Measurements from ENCODE around the gene VILL.

GRCh38 chr3:38002291-38002876 is 11.8 kb downstream of the VILL start:
- TF ChIP-seq POLR2A (IDR thresholded peaks at IDR 0.05; ENCODE audit: low read depth, low read length) (no peak), POLR2AphosphoS5 (IDR thresholded peaks at IDR 0.05; ENCODE audit: low read depth, low read length) (no peak), TAF1 (IDR thresholded peaks at IDR 0.05; ENCODE audit: borderline replicate concordance, low read depth, low read length) (no peak)

Measured in GM12892 (cell line).